ENCODE data around the gene PCDHB11.
"Not testable (repeated sequence)": the region's sequence is repeated elsewhere in the genome, so short reads cannot be mapped to it uniquely, and the experiment has no call there.

Gene PCDHB11

DNA sequence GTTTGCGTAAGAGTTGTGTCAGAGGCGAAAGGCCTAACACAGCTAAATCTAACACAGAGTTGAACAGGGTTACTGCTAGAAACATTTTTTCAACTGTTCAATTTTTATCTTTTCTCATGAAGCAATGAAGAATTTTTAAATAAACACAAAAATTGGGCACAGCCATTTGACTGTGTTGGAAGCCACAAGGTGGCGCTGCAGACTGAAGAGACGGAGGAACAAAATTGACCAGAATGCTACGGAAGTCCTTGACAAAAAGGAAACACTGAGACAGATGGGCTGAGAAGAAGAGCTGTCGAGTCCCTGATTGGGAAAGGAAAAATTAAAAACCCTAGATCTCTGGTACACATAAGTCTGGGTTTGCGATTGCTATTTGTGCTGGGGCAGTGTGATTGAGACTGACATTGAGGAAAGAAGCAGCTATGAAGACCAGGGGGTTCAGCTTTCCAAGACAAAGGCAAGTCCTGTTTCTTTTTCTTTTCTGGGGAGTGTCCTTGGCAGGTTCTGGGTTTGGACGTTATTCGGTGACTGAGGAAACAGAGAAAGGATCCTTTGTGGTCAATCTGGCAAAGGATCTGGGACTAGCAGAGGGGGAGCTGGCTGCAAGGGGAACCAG lies 12.4 kb upstream of the PCDHB11 start, which contains the start of gene PCDHB9:
PCDHB9 (plus strand) TSS at position 265 of the 616 bp plus-strand sequence; CDS start at position 423, 158 bp downstream.
- DNase-seq (ENCODE audit: low read depth in 1 of 2, low spot score in 1 of 2), result no peak

DNA sequence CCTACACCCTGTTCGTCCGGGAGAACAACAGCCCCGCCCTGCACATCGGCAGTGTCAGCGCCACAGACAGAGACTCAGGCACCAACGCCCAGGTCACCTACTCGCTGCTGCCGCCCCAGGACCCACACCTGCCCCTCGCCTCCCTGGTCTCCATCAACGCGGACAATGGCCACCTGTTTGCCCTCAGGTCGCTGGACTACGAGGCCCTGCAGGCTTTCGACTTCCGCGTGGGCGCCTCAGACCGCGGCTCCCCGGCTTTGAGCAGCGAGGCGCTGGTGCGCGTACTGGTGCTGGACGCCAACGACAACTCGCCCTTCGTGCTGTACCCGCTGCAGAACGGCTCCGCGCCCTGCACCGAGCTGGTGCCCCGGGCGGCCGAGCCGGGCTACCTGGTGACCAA lies 10.7 kb upstream of the PCDHB11 start:
- not testable (repeated sequence) for DNase-seq (ENCODE audit: low read depth in 1 of 2, low spot score in 1 of 2)

DNA sequence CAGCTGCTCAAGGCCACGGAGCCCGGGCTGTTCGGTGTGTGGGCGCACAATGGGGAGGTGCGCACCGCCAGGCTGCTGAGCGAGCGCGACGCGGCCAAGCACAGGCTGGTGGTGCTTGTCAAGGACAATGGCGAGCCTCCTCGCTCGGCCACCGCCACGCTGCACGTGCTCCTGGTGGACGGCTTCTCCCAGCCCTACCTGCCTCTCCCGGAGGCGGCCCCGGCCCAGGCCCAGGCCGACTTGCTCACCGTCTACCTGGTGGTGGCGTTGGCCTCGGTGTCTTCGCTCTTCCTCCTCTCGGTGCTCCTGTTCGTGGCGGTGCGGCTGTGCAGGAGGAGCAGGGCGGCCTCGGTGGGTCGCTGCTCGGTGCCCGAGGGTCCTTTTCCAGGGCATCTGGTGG lies 10.3 kb upstream of the PCDHB11 start:
- DNase-seq (ENCODE audit: low read depth in 1 of 2, low spot score in 1 of 2), result not testable (repeated sequence)

DNA sequence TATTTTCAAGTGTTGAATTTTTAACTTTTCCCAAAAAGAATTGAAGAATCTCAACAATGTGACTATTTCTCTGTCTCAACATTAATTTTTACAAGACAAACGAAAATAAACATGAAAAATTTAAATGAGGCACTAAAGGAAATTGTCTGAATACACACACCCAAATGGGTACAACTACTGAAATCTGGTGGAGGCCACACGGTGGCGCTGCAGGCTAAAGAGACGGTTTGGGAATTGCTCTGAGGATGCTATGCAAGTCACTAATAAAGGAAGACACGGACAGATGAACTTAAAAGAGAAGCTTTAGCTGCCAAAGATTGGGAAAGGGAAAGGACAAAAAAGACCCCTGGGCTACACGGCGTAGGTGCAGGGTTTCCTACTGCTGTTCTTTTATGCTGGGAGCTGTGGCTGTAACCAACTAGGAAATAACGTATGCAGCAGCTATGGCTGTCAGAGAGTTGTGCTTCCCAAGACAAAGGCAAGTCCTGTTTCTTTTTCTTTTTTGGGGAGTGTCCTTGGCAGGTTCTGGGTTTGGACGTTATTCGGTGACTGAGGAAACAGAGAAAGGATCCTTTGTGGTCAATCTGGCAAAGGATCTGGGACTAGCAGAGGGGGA lies 7.2 kb upstream of the PCDHB11 start, which contains the start of gene PCDHB10:
PCDHB10 (plus strand) TSS at position 244 of the 616 bp plus-strand sequence; CDS start at position 444, 200 bp downstream.
- DNase-seq (ENCODE audit: low read depth in 1 of 2, low spot score in 1 of 2), result no peak

DNA sequence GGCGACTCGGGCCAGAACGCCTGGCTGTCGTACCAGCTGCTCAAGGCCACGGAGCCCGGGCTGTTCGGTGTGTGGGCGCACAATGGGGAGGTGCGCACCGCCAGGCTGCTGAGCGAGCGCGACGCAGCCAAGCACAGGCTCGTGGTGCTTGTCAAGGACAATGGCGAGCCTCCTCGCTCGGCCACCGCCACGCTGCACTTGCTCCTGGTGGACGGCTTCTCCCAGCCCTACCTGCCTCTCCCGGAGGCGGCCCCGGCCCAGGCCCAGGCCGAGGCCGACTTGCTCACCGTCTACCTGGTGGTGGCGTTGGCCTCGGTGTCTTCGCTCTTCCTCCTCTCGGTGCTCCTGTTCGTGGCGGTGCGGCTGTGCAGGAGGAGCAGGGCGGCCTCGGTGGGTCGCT lies 5.1 kb upstream of the PCDHB11 start:
- not testable (repeated sequence) for DNase-seq (ENCODE audit: low read depth in 1 of 2, low spot score in 1 of 2)

DNA sequence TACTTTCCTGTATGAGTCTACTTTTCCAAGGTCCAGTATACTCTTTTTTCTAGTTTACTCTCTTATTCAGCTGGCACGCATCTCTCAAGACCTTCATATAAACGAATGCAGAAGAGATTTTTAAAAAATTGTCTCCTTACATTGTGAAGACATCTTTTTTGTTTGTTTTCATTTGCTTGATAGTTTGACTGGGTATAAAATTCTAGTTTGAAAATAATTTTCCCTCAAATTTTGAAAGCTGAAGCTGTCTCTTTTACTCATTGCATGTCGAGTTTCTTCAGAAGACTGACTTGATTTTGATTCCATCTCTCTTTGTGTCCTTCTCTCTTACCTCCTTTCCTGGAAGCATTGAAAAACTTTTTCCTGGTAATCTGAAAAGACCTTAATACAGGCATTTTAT lies 3.1 kb upstream of the PCDHB11 start:
- DNase-seq (ENCODE audit: low read depth in 1 of 2, low spot score in 1 of 2), result no peak

DNA sequence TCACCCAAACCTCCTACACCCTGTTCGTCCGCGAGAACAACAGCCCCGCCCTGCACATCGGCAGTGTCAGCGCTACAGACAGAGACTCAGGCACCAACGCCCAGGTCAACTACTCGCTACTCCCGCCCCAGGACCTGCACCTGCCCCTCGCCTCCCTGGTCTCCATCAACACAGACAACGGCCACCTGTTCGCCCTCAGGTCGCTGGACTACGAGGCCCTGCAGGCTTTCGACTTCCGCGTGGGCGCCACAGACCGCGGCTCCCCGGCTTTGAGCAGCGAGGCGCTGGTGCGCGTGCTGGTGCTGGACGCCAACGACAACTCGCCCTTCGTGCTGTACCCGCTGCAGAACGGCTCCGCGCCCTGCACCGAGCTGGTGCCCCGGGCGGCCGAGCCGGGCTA lies 1.7 kb downstream of the PCDHB11 start:
- DNase-seq (ENCODE audit: low read depth in 1 of 2, low spot score in 1 of 2), result not testable (repeated sequence)

DNA sequence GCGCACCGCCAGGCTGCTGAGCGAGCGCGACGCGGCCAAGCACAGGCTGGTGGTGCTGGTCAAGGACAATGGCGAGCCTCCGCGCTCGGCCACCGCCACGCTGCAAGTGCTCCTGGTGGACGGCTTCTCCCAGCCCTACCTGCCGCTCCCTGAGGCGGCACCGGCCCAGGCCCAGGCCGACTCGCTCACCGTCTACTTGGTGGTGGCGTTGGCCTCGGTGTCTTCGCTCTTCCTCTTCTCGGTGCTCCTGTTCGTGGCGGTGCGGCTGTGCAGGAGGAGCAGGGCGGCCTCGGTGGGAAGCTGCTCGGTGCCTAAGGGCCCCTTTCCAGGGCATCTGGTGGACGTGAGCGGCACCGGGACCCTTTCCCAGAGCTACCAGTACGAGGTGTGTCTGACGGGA lies 2.2 kb downstream of the PCDHB11 start:
- DNase-seq (ENCODE audit: low read depth in 1 of 2, low spot score in 1 of 2), result not testable (repeated sequence)

DNA sequence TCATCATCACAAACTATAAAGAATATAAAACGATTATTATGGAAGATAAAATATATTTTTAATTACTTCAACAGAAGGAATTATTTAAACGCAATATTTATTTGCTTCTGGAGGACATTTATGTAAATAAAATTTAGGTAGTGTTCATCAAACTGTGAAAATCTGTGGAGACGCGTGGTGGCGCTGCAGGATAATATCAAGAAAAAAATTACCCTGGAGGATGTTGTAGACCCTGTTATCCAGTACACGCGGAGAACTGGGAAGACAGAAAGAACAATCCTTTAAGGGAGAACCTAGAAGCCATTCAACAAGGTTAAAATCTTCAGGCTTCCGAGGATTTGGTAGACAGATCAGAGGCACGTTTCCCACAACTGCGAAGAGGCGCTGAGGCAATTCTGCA lies 9.1 kb downstream of the PCDHB11 start, which contains the start of gene PCDHB12:
PCDHB12 (plus strand) TSS at position 242 of the 400 bp plus-strand sequence. CDS start 189 bp downstream, outside the sequence.
- no peak for DNase-seq (ENCODE audit: low read depth in 1 of 2, low spot score in 1 of 2)

DNA sequence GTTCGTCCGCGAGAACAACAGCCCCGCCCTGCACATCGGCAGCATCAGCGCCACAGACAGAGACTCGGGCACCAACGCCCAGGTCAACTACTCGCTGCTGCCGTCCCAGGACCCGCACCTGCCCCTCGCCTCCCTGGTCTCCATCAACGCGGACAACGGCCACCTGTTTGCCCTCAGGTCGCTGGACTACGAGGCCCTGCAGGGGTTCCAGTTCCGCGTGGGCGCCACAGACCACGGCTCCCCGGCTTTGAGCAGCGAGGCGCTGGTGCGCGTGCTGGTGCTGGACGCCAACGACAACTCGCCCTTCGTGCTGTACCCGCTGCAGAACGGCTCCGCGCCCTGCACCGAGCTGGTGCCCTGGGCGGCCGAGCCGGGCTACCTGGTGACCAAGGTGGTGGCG lies 10.9 kb downstream of the PCDHB11 start:
- DNase-seq (ENCODE audit: low read depth in 1 of 2, low spot score in 1 of 2), result not testable (repeated sequence)

DNA sequence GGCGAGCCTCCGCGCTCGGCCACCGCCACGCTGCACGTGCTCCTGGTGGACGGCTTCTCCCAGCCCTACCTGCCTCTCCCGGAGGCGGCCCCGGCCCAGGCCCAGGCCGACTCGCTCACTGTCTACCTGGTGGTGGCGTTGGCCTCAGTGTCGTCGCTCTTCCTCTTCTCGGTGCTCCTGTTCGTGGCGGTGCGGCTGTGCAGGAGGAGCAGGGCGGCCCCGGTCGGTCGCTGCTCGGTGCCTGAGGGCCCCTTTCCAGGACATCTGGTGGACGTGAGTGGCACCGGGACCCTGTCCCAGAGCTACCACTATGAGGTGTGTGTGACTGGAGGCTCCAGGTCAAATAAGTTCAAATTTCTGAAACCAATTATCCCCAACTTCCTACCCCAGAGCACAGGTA lies 11.4 kb downstream of the PCDHB11 start:
- DNase-seq (ENCODE audit: low read depth in 1 of 2, low spot score in 1 of 2), result not testable (repeated sequence)

DNA sequence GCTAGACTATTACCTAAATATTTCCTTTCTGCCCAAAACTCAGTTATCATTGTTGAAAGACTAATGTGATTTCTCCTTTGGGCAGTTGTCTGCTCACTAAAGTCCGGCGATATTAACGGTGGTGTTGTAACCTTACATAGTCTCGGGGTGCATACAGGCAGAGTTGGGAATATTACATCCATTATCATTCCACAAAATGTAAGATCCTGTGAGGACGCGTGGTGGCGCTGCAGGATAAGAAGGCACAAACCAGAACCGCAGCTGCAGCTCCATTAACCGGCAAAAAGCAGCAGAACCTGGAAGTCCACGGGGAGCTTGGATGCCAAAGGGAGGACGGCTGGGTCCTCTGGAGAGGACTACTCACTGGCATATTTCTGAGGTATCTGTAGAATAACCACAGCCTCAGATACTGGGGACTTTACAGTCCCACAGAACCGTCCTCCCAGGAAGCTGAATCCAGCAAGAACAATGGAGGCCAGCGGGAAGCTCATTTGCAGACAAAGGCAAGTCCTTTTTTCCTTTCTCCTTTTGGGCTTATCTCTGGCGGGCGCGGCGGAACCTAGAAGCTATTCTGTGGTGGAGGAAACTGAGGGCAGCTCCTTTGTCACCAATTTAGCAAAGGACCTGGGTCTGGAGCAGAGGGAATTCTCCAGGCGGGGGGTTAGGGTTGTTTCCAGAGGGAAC lies 14.4 kb downstream of the PCDHB11 start, which contains the start of gene PCDHB13:
PCDHB13 (plus strand) TSS at position 264 of the 684 bp plus-strand sequence; CDS start at position 469, 205 bp downstream.
- DNase-seq (ENCODE audit: low read depth in 1 of 2, low spot score in 1 of 2), result not testable (repeated sequence)

DNA sequence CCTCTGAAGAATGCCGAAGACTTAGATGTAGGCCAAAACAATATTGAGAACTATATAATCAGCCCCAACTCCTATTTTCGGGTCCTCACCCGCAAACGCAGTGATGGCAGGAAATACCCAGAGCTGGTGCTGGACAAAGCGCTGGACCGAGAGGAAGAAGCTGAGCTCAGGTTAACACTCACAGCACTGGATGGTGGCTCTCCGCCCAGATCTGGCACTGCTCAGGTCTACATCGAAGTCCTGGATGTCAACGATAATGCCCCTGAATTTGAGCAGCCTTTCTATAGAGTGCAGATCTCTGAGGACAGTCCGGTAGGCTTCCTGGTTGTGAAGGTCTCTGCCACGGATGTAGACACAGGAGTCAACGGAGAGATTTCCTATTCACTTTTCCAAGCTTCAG lies 15.2 kb downstream of the PCDHB11 start:
- not testable (repeated sequence) for DNase-seq (ENCODE audit: low read depth in 1 of 2, low spot score in 1 of 2)

DNA sequence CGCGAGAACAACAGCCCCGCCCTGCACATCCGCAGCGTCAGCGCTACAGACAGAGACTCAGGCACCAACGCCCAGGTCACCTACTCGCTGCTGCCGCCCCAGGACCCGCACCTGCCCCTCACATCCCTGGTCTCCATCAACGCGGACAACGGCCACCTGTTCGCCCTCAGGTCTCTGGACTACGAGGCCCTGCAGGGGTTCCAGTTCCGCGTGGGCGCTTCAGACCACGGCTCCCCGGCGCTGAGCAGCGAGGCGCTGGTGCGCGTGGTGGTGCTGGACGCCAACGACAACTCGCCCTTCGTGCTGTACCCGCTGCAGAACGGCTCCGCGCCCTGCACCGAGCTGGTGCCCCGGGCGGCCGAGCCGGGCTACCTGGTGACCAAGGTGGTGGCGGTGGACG lies 16.1 kb downstream of the PCDHB11 start:
- not testable (repeated sequence) for DNase-seq (ENCODE audit: low read depth in 1 of 2, low spot score in 1 of 2)

DNA sequence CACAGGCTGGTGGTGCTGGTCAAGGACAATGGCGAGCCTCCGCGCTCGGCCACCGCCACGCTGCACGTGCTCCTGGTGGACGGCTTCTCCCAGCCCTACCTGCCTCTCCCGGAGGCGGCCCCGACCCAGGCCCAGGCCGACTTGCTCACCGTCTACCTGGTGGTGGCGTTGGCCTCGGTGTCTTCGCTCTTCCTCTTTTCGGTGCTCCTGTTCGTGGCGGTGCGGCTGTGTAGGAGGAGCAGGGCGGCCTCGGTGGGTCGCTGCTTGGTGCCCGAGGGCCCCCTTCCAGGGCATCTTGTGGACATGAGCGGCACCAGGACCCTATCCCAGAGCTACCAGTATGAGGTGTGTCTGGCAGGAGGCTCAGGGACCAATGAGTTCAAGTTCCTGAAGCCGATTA lies 16.6 kb downstream of the PCDHB11 start:
- DNase-seq (ENCODE audit: low read depth in 1 of 2, low spot score in 1 of 2), result not testable (repeated sequence)

DNA sequence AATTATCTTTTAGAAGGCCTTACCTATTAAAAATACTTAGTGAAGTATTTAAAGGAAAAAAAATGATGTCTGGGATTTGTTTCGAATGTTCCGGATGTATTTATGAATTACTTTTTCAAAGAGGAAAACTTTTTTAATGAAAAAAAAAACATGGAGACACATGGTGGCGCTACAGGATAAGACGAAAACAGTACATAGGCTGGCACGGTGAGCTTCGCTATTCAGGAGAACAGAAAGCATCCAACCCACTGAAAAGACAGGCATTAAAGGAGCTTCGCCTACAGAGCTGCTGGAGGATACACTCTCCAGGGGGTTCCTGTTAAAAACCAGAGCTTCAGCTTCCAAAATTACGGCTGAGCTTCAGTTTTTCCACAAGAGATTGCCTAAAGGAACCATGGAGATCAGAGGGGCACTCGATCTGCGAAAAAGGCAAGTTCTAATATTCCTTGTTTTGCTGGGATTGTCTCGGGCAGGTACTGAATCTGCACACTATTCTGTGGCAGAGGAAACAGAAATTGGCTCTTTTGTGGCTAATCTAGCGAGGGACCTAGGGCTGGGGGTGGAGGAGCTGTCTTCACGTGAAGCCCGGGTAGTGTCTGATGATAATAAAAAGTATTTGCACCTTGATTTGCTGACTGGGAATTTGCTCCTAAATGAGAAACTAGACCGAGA lies 23.8 kb downstream of the PCDHB11 start, which contains the start of gene PCDHB14:
PCDHB14 (plus strand) TSS at position 232 of the 672 bp plus-strand sequence; CDS start at position 395, 163 bp downstream.
- no peak for DNase-seq (ENCODE audit: low read depth in 1 of 2, low spot score in 1 of 2)

DNA sequence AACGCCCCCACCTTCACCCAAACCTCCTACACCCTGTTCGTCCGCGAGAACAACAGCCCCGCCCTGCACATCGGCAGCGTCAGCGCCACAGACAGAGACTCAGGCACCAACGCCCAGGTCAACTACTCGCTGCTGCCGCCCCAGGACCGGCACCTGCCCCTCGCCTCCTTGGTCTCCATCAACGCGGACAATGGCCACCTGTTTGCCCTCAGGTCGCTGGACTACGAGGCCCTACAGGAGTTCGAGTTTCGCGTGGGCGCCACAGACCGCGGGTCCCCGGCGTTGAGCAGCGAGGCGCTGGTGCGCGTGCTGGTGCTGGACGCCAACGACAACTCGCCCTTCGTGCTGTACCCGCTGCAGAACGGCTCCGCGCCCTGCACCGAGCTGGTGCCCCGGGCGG lies 25.4 kb downstream of the PCDHB11 start:
- DNase-seq (ENCODE audit: low read depth in 1 of 2, low spot score in 1 of 2), result not testable (repeated sequence)

DNA sequence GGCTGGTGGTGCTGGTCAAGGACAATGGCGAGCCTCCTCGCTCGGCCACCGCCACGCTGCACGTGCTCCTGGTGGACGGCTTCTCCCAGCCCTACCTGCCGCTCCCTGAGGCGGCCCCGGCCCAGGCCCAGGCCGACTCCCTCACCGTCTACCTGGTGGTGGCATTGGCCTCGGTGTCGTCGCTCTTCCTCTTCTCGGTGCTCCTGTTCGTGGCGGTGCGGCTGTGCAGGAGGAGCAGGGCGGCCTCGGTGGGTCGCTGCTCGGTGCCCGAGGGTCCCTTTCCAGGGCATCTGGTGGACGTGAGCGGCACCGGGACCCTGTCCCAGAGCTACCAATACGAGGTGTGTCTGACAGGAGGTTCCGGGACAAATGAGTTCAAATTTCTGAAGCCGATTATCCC lies 26.0 kb downstream of the PCDHB11 start:
- not testable (repeated sequence) for DNase-seq (ENCODE audit: low read depth in 1 of 2, low spot score in 1 of 2)

DNA sequence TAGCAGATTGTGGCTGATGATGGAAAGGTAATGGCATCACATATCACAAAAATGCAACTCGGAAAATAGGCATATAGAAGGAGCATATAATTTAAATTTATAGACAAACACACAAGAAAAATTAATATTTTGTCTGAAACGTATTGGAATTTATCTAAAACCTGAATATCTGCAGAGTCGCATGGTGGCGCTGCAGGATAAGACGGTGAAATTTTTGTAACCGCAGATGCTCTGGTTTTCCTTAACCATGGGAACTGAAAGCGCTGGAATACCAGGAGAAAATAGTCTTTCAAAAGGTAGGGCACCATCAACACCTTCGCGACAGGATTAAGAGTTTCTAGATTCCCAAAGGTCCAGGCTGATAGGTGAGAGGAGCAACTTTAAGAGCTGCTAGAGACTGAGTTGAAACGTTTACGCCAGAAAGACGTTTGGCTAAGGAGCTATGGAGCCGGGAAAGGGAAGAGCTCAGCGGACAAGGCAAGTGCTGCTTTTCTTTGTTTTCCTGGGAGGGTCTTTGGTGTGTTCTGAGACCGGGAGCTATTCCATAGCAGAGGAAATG lies 34.8 kb downstream of the PCDHB11 start:
- DNase-seq (ENCODE audit: low read depth in 1 of 2, low spot score in 1 of 2), result no peak

DNA sequence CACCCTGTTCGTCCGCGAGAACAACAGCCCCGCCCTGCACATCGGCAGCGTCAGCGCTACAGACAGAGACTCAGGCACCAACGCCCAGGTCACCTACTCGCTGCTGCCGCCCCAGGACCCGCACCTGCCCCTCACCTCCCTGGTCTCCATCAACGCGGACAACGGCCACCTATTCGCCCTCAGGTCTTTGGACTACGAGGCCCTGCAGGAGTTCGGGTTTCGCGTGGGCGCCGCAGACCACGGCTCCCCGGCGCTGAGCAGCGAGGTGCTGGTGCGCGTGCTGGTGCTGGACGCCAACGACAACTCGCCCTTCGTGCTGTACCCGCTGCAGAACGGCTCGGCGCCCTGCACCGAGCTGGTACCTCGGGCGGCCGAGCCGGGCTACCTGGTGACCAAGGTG lies 36.5 kb downstream of the PCDHB11 start:
- not testable (repeated sequence) for DNase-seq (ENCODE audit: low read depth in 1 of 2, low spot score in 1 of 2)

Measured in activated T-helper 1 cell treated with anti-CD3 and anti-CD28 coated beads, Interleukin-2, amount 50 U/mL, for 16 hours (primary cell).